Measurements from ENCODE around the gene EFCC1. TPM values are rescaled to one million over a fixed set of nuclear protein-coding genes. Genes with fewer than 3 reads are reported as not detected.

The EFCC1 gene
- total RNA-seq, 2 experiments from 2014 or later: 0.10 to 0.17 TPM

- POLR2A ChIA-PET: no interaction called here
- CTCF ChIA-PET: interaction anchor here (1.3 kb wide), 1 partner anchor 12 kb away, joined by 3 read pairs; no protein-coding TSS in a partner anchor
Measured at GRCh38 chr3:129039271-129040038, 38.4 kb downstream of the EFCC1 start.

GRCh38 chr3:129040039-129040336 lies 38.9 kb downstream of the EFCC1 start:
- ChIA-PET POLR2A (no interaction called here), CTCF (interaction anchor here (1.3 kb wide), 1 partner anchor 13 kb away, joined by 3 read pairs; no protein-coding TSS in a partner anchor)

GRCh38 chr3:129040579-129041300 lies 39.6 kb downstream of the EFCC1 start:
- CTCF ChIA-PET: interaction anchor here (1.1 to 1.3 kb wide), 2 partner anchors 12 to 14 kb away, joined by 3 read pairs; no protein-coding TSS in a partner anchor
- POLR2A ChIA-PET: no interaction called here

- ChIA-PET POLR2A (no interaction called here), CTCF (interaction anchor here (0.9 to 1.4 kb wide), 2 partner anchors 9 to 200 kb away, joined by 3 to 4 read pairs; no protein-coding TSS in a partner anchor)
Measured at GRCh38 chr3:129045675-129046036, 44.6 kb downstream of the EFCC1 start.

GRCh38 chr3:129046037-129046731 lies 45.1 kb downstream of the EFCC1 start:
- ChIA-PET POLR2A (interaction anchor here (0.6 kb wide), 1 partner anchor 74 kb away, joined by 7 read pairs; no protein-coding TSS in a partner anchor), CTCF (interaction anchor here (0.9 to 1.4 kb wide), 3 partner anchors 9 to 201 kb away, joined by 3 to 4 read pairs (median 3); no protein-coding TSS in a partner anchor)

- CTCF ChIA-PET: interaction anchor here (0.9 to 1.4 kb wide), 3 partner anchors 10 to 200 kb away, joined by 3 to 4 read pairs (median 3); no protein-coding TSS in a partner anchor
Measured at GRCh38 chr3:129046732-129047552, 45.8 kb downstream of the EFCC1 start.

GRCh38 chr3:129047553-129047839 lies 46.4 kb downstream of the EFCC1 start:
- CTCF ChIA-PET: no interaction called here

More at GRCh38 chr3:129046732-129047552, 45.8 kb downstream of the EFCC1 start:
- POLR2A ChIA-PET: interaction anchor here (0.6 kb wide), 1 partner anchor 74 kb away, joined by 7 read pairs; no protein-coding TSS in a partner anchor

GRCh38 chr3:129050556-129051295 lies 49.6 kb downstream of the EFCC1 start:
- POLR2A ChIA-PET: no interaction called here
- CTCF ChIA-PET: interaction anchor here (0.5 kb wide), 1 partner anchor 13 kb away, joined by 3 read pairs; no protein-coding TSS in a partner anchor

More at GRCh38 chr3:129047553-129047839, 46.4 kb downstream of the EFCC1 start:
- POLR2A ChIA-PET: no interaction called here

GRCh38 chr3:129051871-129052340 lies 50.8 kb downstream of the EFCC1 start:
- ChIA-PET POLR2A (interaction anchor here (0.7 to 1.5 kb wide), 3 partner anchors 31 to 197 kb away, joined by 3 to 8 read pairs (median 6); partner anchors contain the start of genes CFAP92 and COPG1), CTCF (interaction anchor here (0.7 to 4.0 kb wide), 9 partner anchors 17 to 197 kb away, joined by 3 to 40 read pairs (median 5); no protein-coding TSS in a partner anchor)

GRCh38 chr3:129052675-129053074 lies 51.6 kb downstream of the EFCC1 start:
- ChIA-PET POLR2A (interaction anchor here (0.9 to 1.5 kb wide), 2 partner anchors 59 to 196 kb away, joined by 3 to 6 read pairs; partner anchors contain the start of genes CFAP92 and COPG1), CTCF (interaction anchor here (0.7 to 4.0 kb wide), 17 partner anchors 12 to 200 kb away, joined by 3 to 40 read pairs (median 5); no protein-coding TSS in a partner anchor)

GRCh38 chr3:129054605-129055104 lies 53.6 kb downstream of the EFCC1 start:
- ChIA-PET CTCF (interaction anchor here (0.6 to 4.0 kb wide), 5 partner anchors 12 to 191 kb away, joined by 3 to 40 read pairs (median 9); no protein-coding TSS in a partner anchor), POLR2A (no interaction called here)

- ChIA-PET POLR2A (no interaction called here), CTCF (interaction anchor here (0.6 kb wide), 1 partner anchor 177 kb away, joined by 3 read pairs; no protein-coding TSS in a partner anchor)
Measured at GRCh38 chr3:129056451-129057173, 55.5 kb downstream of the EFCC1 start.

GRCh38 chr3:129057249-129057648 lies 56.1 kb downstream of the EFCC1 start:
- ChIA-PET CTCF (interaction anchor here (0.6 kb wide), 1 partner anchor 176 kb away, joined by 3 read pairs; no protein-coding TSS in a partner anchor), POLR2A (no interaction called here)

- CTCF ChIA-PET: no interaction called here
- POLR2A ChIA-PET: interaction anchor here (0.7 kb wide), 1 partner anchor 72 kb away, joined by 3 read pairs; no protein-coding TSS in a partner anchor
Measured at GRCh38 chr3:129058441-129059200, 57.5 kb downstream of the EFCC1 start.

- ChIA-PET CTCF (no interaction called here), POLR2A (no interaction called here)
Measured at GRCh38 chr3:129059311-129059958, 58.3 kb downstream of the EFCC1 start.

All from activated CD8-positive, alpha-beta memory T cell treated with anti-CD3 and anti-CD28 coated beads for 36 hours (primary cell).